Neural progenitor cell (in vitro differentiated cells): ENCODE measurements around the gene NPW.

Experiments
- EZH2 ChIP-seq: fragments of 200-600 bp; sonication (generic); IDR thresholded peaks from 2 replicates; pipeline ENCODE4 v1.6.1; 2017; ENCODE audit warnings: antibody characterized with exemption, mild to moderate bottlenecking, moderate library complexity
- EZH2phosphoT487 ChIP-seq: fragments of 200-600 bp; sonication (generic); IDR thresholded peaks from 2 replicates; pipeline ENCODE4 v1.6.1; 2017; ENCODE audit warnings: antibody characterized with exemption
- TF ChIP-seq, protein P1 (sequence below): fragments of 200-600 bp; sonication (generic); IDR thresholded peaks from 2 replicates; pipeline ENCODE4 v1.5.1; 2017; ENCODE audit warnings: antibody characterized with exemption, mild to moderate bottlenecking

DNA sequence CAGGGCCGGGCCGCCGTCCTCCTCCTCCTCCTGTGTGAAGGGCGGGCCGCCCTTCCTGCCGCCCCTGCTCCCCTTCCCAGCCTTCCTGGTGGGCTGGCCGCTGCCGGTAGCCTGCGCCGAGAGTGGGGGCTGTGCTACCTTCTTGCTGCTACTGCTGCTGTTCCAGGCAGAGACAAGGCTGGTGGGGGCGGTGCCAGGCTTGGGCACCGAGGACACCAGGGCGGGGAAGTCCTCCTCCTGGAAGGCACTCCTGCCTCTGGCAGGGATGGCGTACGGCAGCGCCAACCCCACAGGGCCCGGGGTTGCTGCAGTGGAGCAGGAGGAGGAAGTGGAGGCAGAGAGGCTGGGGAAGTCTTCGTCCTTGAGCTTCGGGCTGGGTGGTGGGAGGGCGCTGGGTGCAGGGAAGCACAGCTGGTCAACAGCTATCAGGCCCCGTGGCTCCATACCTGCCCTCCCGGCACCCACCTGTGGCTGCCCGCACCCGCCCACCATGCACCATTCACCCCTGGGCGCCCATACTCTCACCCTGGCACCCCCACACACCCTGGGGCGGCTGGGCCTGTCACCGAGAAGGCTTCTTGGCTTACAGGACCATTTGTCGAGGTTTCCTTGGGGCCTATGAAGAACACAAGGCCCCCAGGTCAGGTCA is 19.6 kb upstream of the NPW start:
- TF ChIP-seq, protein P1, sequence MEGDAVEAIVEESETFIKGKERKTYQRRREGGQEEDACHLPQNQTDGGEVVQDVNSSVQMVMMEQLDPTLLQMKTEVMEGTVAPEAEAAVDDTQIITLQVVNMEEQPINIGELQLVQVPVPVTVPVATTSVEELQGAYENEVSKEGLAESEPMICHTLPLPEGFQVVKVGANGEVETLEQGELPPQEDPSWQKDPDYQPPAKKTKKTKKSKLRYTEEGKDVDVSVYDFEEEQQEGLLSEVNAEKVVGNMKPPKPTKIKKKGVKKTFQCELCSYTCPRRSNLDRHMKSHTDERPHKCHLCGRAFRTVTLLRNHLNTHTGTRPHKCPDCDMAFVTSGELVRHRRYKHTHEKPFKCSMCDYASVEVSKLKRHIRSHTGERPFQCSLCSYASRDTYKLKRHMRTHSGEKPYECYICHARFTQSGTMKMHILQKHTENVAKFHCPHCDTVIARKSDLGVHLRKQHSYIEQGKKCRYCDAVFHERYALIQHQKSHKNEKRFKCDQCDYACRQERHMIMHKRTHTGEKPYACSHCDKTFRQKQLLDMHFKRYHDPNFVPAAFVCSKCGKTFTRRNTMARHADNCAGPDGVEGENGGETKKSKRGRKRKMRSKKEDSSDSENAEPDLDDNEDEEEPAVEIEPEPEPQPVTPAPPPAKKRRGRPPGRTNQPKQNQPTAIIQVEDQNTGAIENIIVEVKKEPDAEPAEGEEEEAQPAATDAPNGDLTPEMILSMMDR = no peak
- TF ChIP-seq EZH2 = no peak
- TF ChIP-seq EZH2phosphoT487 = no peak
